ENCODE results near the gene NBPF3. TPM values are rescaled to one million over a fixed set of nuclear protein-coding genes. Genes with fewer than 3 reads are reported as not detected.

Gene NBPF3
- total RNA-seq, 1 experiment from 2014 or later = 15.8 TPM

GRCh38 chr1:21534146-21534545, 94.2 kb downstream of the NBPF3 start:
- no peak overlapping the region for H3K4me3 Mint-ChIP-seq
- H3K27ac Mint-ChIP-seq = peak overlapping the region in 2 of 3 experiments; percentile 82 to 93; a peak in 5 of 7 replicates
- H4K8ac ChIP-seq (replicated peaks; ENCODE audit: insufficient read length, low read depth, low read length) = no peak overlapping the region
- H2AFZ ChIP-seq (ENCODE audit: low read length) = no peak overlapping the region
- no peak overlapping the region for H3K4me2 ChIP-seq (ENCODE audit: insufficient read depth, insufficient read length, low read length)
- no peak overlapping the region for H2BK5ac ChIP-seq (ENCODE audit: insufficient read length, low read length)
- no peaks in the 10 kb centered on the region for H3K9me3 Mint-ChIP-seq
- no peaks in the 10 kb centered on the region for H3K79me2 ChIP-seq (ENCODE audit: insufficient read depth, low read length)
- peaks cover 45 to 64% of the 10 kb centered on the region in 2 experiments for H3K4me1 Mint-ChIP-seq
- H3K9me3 ChIP-seq (ENCODE audit: control insufficient read depth, low read depth, low read length) = no peaks in the 10 kb centered on the region
- H2BK120ac ChIP-seq (ENCODE audit: low read depth, low read length, poor library complexity, severe bottlenecking) = no peak overlapping the region
- no peak overlapping the region for H3K9ac ChIP-seq (ENCODE audit: extremely low read depth, insufficient read length, low read length)
- no peaks in the 10 kb centered on the region for H3K79me1 ChIP-seq (ENCODE audit: insufficient read depth, low read depth, low read length, poor library complexity, severe bottlenecking)
- no peak overlapping the region for H2AK5ac ChIP-seq (ENCODE audit: insufficient read length, low read length)
- H4K20me1 ChIP-seq (ENCODE audit: control insufficient read depth, insufficient read depth, insufficient read length) = no peaks in the 10 kb centered on the region
- no peak overlapping the region for H4K91ac ChIP-seq (ENCODE audit: insufficient read length, low read depth, low read length)
- H4K5ac ChIP-seq (ENCODE audit: insufficient read length, low read depth, low read length) = no peak overlapping the region
- no peak overlapping the region for H3T11ph ChIP-seq (ENCODE audit: low read length)
- H3K27me3 Mint-ChIP-seq (ENCODE audit: low read depth) = no peaks in the 10 kb centered on the region
- no peak overlapping the region for H3K27ac ChIP-seq (ENCODE audit: insufficient read length, low read depth, low read length)
- H2BK20ac ChIP-seq (ENCODE audit: low read depth, low read length, poor library complexity, severe bottlenecking) = no peak overlapping the region
- no peak overlapping the region for H3K18ac ChIP-seq (ENCODE audit: insufficient read length, low read depth, low read length)
- peaks cover 0 to 4% (median 4%) of the 10 kb centered on the region in 3 experiments; a peak in 2 of 7 replicates for H3K36me3 Mint-ChIP-seq (ENCODE audit: insufficient read depth in 1 of 3, low read depth in 3 of 3)
- H2BK12ac ChIP-seq (ENCODE audit: insufficient read length, low read depth, low read length) = no peak overlapping the region
- no peak overlapping the region for H2BK15ac ChIP-seq (ENCODE audit: low read depth, low read length)
- no peak for DNase-seq
- peaks cover 4% of the 10 kb centered on the region; the same call in 1 of the 2 replicates for H3K4me1 ChIP-seq (ENCODE audit: insufficient read depth, low read length)
- H3K23ac ChIP-seq (ENCODE audit: insufficient read length, low read depth, low read length) = no peak overlapping the region
- no peak overlapping the region for H3K14ac ChIP-seq (ENCODE audit: insufficient read depth, low read length)
- no peak for TF ChIP-seq CTCF (conservative IDR thresholded peaks at IDR 0.05)
- H3K56ac ChIP-seq (ENCODE audit: insufficient read length, low read depth, low read length) = no peak overlapping the region
- H3K23me2 ChIP-seq (ENCODE audit: insufficient read length, low read depth, low read length, poor library complexity, severe bottlenecking) = no peaks in the 10 kb centered on the region
- H3K27me3 ChIP-seq (ENCODE audit: insufficient read depth, low read length) = no peaks in the 10 kb centered on the region
- no CpG with 5 or more reads among the region's 5 CpGs for WGBS (ENCODE audit: extremely low coverage, insufficient read length, low lambda C conversion rate)
- H3K4ac ChIP-seq (ENCODE audit: low read depth, low read length) = no peak overlapping the region

Other genes with a start within 250 kb of the NBPF3 start
- gene ECE1, start 149.7 kb upstream of the NBPF3 start, total RNA-seq (2021) = 27.7 and 31.1 TPM in 2 replicates
- gene ALPL, start 69.3 kb downstream of the NBPF3 start, total RNA-seq (2021) = 84.8 and 92.9 TPM in 2 replicates
- gene RAP1GAP, start 229.2 kb downstream of the NBPF3 start, total RNA-seq (2021) = 6.4 and 7.9 TPM in 2 replicates

Data from H9 (cell line).